ENCODE results near the gene MDFI.

GRCh38 chr6:41654151-41654697 is 16.0 kb downstream of the MDFI start:
- TF ChIP-seq CTCF (IDR thresholded peaks at IDR 0.05) (no peak), POLR2A (IDR thresholded peaks at IDR 0.05) (no peak)
